Measurements from ENCODE around the gene TSN. TPM values are rescaled to one million over a fixed set of nuclear protein-coding genes. Genes with fewer than 3 reads are reported as not detected.

Gene TSN
- total RNA-seq, 2 donors from 2014 or later = 40.3 to 44.0 TPM

Other genes with a start within 250 kb of the TSN start
- gene RNU4ATAC, start 224.8 kb upstream of the TSN start, total RNA-seq = not detected
- gene CLASP1, start 106.2 kb upstream of the TSN start, total RNA-seq = 10 to 100 TPM; 33.8 to 36.1 TPM
- gene NIFK, start 18.8 kb upstream of the TSN start, total RNA-seq = 10 to 100 TPM; 28.6 to 30.1 TPM